Astrocyte (in vitro differentiated cells and primary cell): ENCODE results near the gene VAMP7. TPM values are rescaled to one million over a fixed set of nuclear protein-coding genes. Genes with fewer than 3 reads are reported as not detected.
"Not testable (repeated sequence)": the region's sequence is repeated elsewhere in the genome, so short reads cannot be mapped to it uniquely, and the experiment has no call there.

Experiments
- DNase-seq: peaks from one replicate; pipeline ENCODE4 v3.0.0-alpha.2; 2010; ENCODE audit warnings: low read depth
- FAIRE-seq: peaks from 2 replicates; lab custom pipeline; 2011; peaks lifted over from hg19 to GRCh38; lab: Jason Lieb, UNC
- H2AFZ ChIP-seq: 2 replicates; pipeline ENCODE4 v1.6.0; 2012; ENCODE audit warnings: low read depth, low read length, inconsistent platforms
- H3K27ac ChIP-seq: 2 replicates; pipeline ENCODE4 v1.5.1; 2011; ENCODE audit warnings: low read depth, low read length, inconsistent platforms
- H3K27me3 ChIP-seq: 2 replicates; pipeline ENCODE4 v1.6.0; 2011; ENCODE audit warnings: low read length, inconsistent platforms; ENCODE audit not compliant: insufficient read depth
- H3K36me3 ChIP-seq: 2 replicates; pipeline ENCODE4 v1.5.1; 2011; ENCODE audit warnings: low read length, inconsistent platforms; ENCODE audit not compliant: insufficient read depth
- H3K4me1 ChIP-seq: 2 replicates; pipeline ENCODE4 v1.5.1; 2011; ENCODE audit warnings: low read length, inconsistent platforms; ENCODE audit not compliant: insufficient read depth
- H3K4me2 ChIP-seq: 2 replicates; pipeline ENCODE4 v1.6.0; 2012; ENCODE audit warnings: low read length, inconsistent platforms
- H3K4me3 ChIP-seq: 2 replicates; pipeline ENCODE4 v1.5.1; 2011; ENCODE audit warnings: low read depth, mild to moderate bottlenecking, low read length, inconsistent platforms; ENCODE audit not compliant: insufficient read depth
- H3K79me2 ChIP-seq: 2 replicates; pipeline ENCODE4 v1.6.0; 2012; ENCODE audit warnings: mild to moderate bottlenecking, low read length, inconsistent platforms; ENCODE audit not compliant: insufficient read depth
- H3K9ac ChIP-seq: 2 replicates; pipeline ENCODE4 v1.6.0; 2012; ENCODE audit warnings: mild to moderate bottlenecking, low read length, inconsistent platforms
- H3K9me3 ChIP-seq: 2 replicates; pipeline ENCODE4 v1.5.1; 2012; ENCODE audit warnings: low read depth, mild to moderate bottlenecking, low read length, inconsistent platforms; ENCODE audit not compliant: insufficient read depth
- H4K20me1 ChIP-seq: 2 replicates; pipeline ENCODE4 v1.6.0; 2012; ENCODE audit warnings: low read length, inconsistent platforms; ENCODE audit not compliant: insufficient read depth
- H3K27ac Mint-ChIP-seq: one replicate; pipeline ENCODE4 v1.8.0; 2021; ENCODE audit warnings: mild to moderate bottlenecking, mixed read lengths; ENCODE audit not compliant: unreplicated experiment
- H3K27me3 Mint-ChIP-seq: one replicate; pipeline ENCODE4 v1.8.0; 2021; ENCODE audit warnings: low read depth, mixed read lengths; ENCODE audit not compliant: unreplicated experiment
- H3K36me3 Mint-ChIP-seq: one replicate; pipeline ENCODE4 v1.8.0; 2021; ENCODE audit warnings: low read depth, mixed read lengths; ENCODE audit not compliant: unreplicated experiment
- H3K4me1 Mint-ChIP-seq: one replicate; pipeline ENCODE4 v1.8.0; 2021; ENCODE audit warnings: low read depth, mixed read lengths; ENCODE audit not compliant: unreplicated experiment
- H3K4me3 Mint-ChIP-seq: one replicate; pipeline ENCODE4 v1.8.0; 2021; ENCODE audit warnings: mild to moderate bottlenecking, moderate library complexity, mixed read lengths; ENCODE audit not compliant: unreplicated experiment
- H3K9me3 Mint-ChIP-seq: one replicate; pipeline ENCODE4 v1.8.0; 2021; ENCODE audit warnings: mild to moderate bottlenecking, mixed read lengths; ENCODE audit not compliant: unreplicated experiment
- CTCF ChIP-seq: IDR thresholded peaks from 2 replicates; pipeline ENCODE4 v1.5.1; 2011; ENCODE audit warnings: low read depth, mild to moderate bottlenecking, inconsistent platforms, low read length, moderate library complexity; ENCODE audit not compliant: insufficient read depth
- EZH2 ChIP-seq: IDR thresholded peaks from 2 replicates; pipeline ENCODE4 v1.6.1; 2012; ENCODE audit warnings: mild to moderate bottlenecking, low read length, inconsistent platforms; ENCODE audit not compliant: insufficient read depth
- total RNA-seq: library from RNA; stranded (reverse); gene quantifications from 2 replicates; pipeline ENCODE4 v1.2.1, GENCODE V29; 2021

VAMP7 gene
- total RNA-seq, 1 donor from 2014 or later, result 49.0 TPM

GRCh38 chrX:155983326-155983725, 102.2 kb downstream of the VAMP7 start:
- H3K9me3 Mint-ChIP-seq, result peaks cover 7% of the 10 kb centered on the region
- Histone ChIP-seq H3K4me2 (no peak overlapping the region), H2AFZ (no peak overlapping the region), H3K27ac (no peak overlapping the region), H3K27me3 (no peaks in the 10 kb centered on the region), H3K36me3 (no peaks in the 10 kb centered on the region), H3K9ac (no peak overlapping the region), H4K20me1 (no peaks in the 10 kb centered on the region), H3K79me2 (no peaks in the 10 kb centered on the region), H3K4me1 (no peaks in the 10 kb centered on the region), H3K4me3 (no peak overlapping the region), H3K9me3 (peaks cover 4% of the 10 kb centered on the region)
- H3K36me3 Mint-ChIP-seq, result no peaks in the 10 kb centered on the region
- H3K4me3 Mint-ChIP-seq, result no peak overlapping the region
- TF ChIP-seq EZH2 (no peak), CTCF (no peak)
- no peak overlapping the region for H3K27ac Mint-ChIP-seq
- no peaks in the 10 kb centered on the region for H3K4me1 Mint-ChIP-seq
- no peaks in the 10 kb centered on the region for H3K27me3 Mint-ChIP-seq
- FAIRE-seq (no peak), DNase-seq (no peak)

- H3K27ac Mint-ChIP-seq, result no peak overlapping the region
- FAIRE-seq (no peak), DNase-seq (no peak)
- no peak overlapping the region for H3K4me3 ChIP-seq
- no peaks in the 10 kb centered on the region for H3K79me2 ChIP-seq
- no peak overlapping the region for H2AFZ ChIP-seq
- no peak overlapping the region for H3K4me2 ChIP-seq
- H3K27me3 Mint-ChIP-seq, result no peaks in the 10 kb centered on the region
- no peak overlapping the region for H3K4me3 Mint-ChIP-seq
- no peak overlapping the region for H3K9ac ChIP-seq
- no peaks in the 10 kb centered on the region for H4K20me1 ChIP-seq
- no peaks in the 10 kb centered on the region for H3K4me1 ChIP-seq
- no peaks in the 10 kb centered on the region for H3K36me3 ChIP-seq
- H3K9me3 Mint-ChIP-seq, result peaks cover 7% of the 10 kb centered on the region
- no peaks in the 10 kb centered on the region for H3K36me3 Mint-ChIP-seq
- H3K4me1 Mint-ChIP-seq, result no peaks in the 10 kb centered on the region
- no peak overlapping the region for H3K27ac ChIP-seq
- no peaks in the 10 kb centered on the region for H3K27me3 ChIP-seq
- TF ChIP-seq CTCF, result no peak
- TF ChIP-seq EZH2, result no peak
- peaks cover 4% of the 10 kb centered on the region for H3K9me3 ChIP-seq
These were observed 104.1 kb downstream of the VAMP7 start for GRCh38 chrX:155985208-155985607.

- H3K9me3 Mint-ChIP-seq, result peaks cover 11% of the 10 kb centered on the region
- not testable (repeated sequence) for H3K4me1 ChIP-seq, DNase-seq, H3K9ac ChIP-seq, H3K79me2 ChIP-seq, H3K27ac Mint-ChIP-seq, H3K27ac ChIP-seq, H3K9me3 ChIP-seq, H3K4me1 Mint-ChIP-seq, FAIRE-seq, H3K36me3 ChIP-seq, H3K4me2 ChIP-seq, H3K4me3 Mint-ChIP-seq, H3K27me3 ChIP-seq, H3K27me3 Mint-ChIP-seq, H4K20me1 ChIP-seq, H2AFZ ChIP-seq, H3K4me3 ChIP-seq, H3K36me3 Mint-ChIP-seq
These were observed 105.8 kb downstream of the VAMP7 start for GRCh38 chrX:155986995-155987394.
